GM19351 (cell line): ENCODE results near the gene SSC5D.
"Not testable (repeated sequence)": the region's sequence is repeated elsewhere in the genome, so short reads cannot be mapped to it uniquely, and the experiment has no call there.

ENCODE experiments used
- ATAC-seq: cut with Tn5 transposase; IDR thresholded peaks from one replicate; pipeline ENCODE4 v1.9.1; 2021; ENCODE audit warnings: mild to moderate bottlenecking, moderate library complexity; ENCODE audit not compliant: unreplicated experiment

SSC5D gene

GRCh38 chr19:55487924-55488687 is at the start of gene SSC5D:
SSC5D (plus strand) TSS chr19:55488436; CDS start chr19:55488590, 154 bp downstream.
- no peak for ATAC-seq

GRCh38 chr19:55439052-55439451 is 49.2 kb upstream of the SSC5D start:
- no peak for ATAC-seq

GRCh38 chr19:55440411-55441105 is 47.7 kb upstream of the SSC5D start:
- ATAC-seq, result no peak

- ATAC-seq, result no peak
Measured at GRCh38 chr19:55441319-55441691, 46.9 kb upstream of the SSC5D start.

- ATAC-seq, result no peak
Measured at GRCh38 chr19:55441692-55442321, 46.4 kb upstream of the SSC5D start.

- no peak for ATAC-seq
Measured at GRCh38 chr19:55442372-55442961, 45.8 kb upstream of the SSC5D start.

- ATAC-seq, result no peak
Measured at GRCh38 chr19:55443045-55443823, 45.0 kb upstream of the SSC5D start, which contains the start of gene SHISA7. SHISA7 (minus strand) TSS chr19:55443300; CDS start chr19:55442863, 437 bp downstream.

- ATAC-seq, result no peak
Measured at GRCh38 chr19:55443824-55444480, 44.3 kb upstream of the SSC5D start.

- ATAC-seq, result no peak
Measured at GRCh38 chr19:55444646-55445045, 43.6 kb upstream of the SSC5D start.

GRCh38 chr19:55446060-55446459 is 42.2 kb upstream of the SSC5D start:
- ATAC-seq, result no peak

GRCh38 chr19:55447421-55448174 is 40.6 kb upstream of the SSC5D start:
- no peak for ATAC-seq

- not testable (repeated sequence) for ATAC-seq
Measured at GRCh38 chr19:55448175-55448490, 40.1 kb upstream of the SSC5D start.

GRCh38 chr19:55449469-55449868 is 38.8 kb upstream of the SSC5D start:
- no peak for ATAC-seq

- ATAC-seq, result no peak
Measured at GRCh38 chr19:55451163-55451964, 36.9 kb upstream of the SSC5D start.

- no peak for ATAC-seq
Measured at GRCh38 chr19:55451965-55452748, 36.1 kb upstream of the SSC5D start.

- no peak for ATAC-seq
Measured at GRCh38 chr19:55452749-55453346, 35.4 kb upstream of the SSC5D start.

- no peak for ATAC-seq
Measured at GRCh38 chr19:55453511-55454260, 34.5 kb upstream of the SSC5D start.
